GM23338 (cell line): ENCODE data around the gene UBXN11. TPM values are rescaled to one million over a fixed set of nuclear protein-coding genes. Genes with fewer than 3 reads are reported as not detected.

Experiments used
- CREB1 ChIP-seq: fragments of 250-450 bp; sonication (Bioruptor Pico); IDR thresholded peaks from 2 replicates; pipeline ENCODE4 v1.5.0; 2020; ENCODE audit warnings: low read depth, mild to moderate bottlenecking, moderate library complexity
- CTCF ChIP-seq, 2 experiments: fragments of 200-600 bp in 1 of 2; sonication (generic) in 1 of 2; conservative IDR thresholded peaks; 2 replicates each; pipeline versions ENCODE4 v1.5.1 to v1.6.1; 2016 to 2017; ENCODE audit warnings: antibody characterized with exemption in 2 of 2, low read depth in 2 of 2, mild to moderate bottlenecking in 2 of 2, moderate library complexity in 1 of 2
- ETS1 ChIP-seq: IDR thresholded peaks from 2 replicates; pipeline ENCODE4 v1.6.1; 2016; ENCODE audit warnings: antibody characterized with exemption
- EZH2 ChIP-seq: fragments of 200-600 bp; sonication (generic); IDR thresholded peaks from one replicate; pipeline ENCODE4 v1.8.0; 2017; ENCODE audit warnings: antibody characterized with exemption, mild to moderate bottlenecking, low read depth; ENCODE audit not compliant: unreplicated experiment
- STAT1 ChIP-seq: IDR thresholded peaks from one replicate; pipeline ENCODE4 v1.6.1; 2016; ENCODE audit warnings: antibody characterized with exemption; ENCODE audit not compliant: unreplicated experiment
- ZNF114 ChIP-seq: fragments of 250-450 bp; sonication (Bioruptor Pico); IDR thresholded peaks from 2 replicates; pipeline ENCODE4 v1.5.0; 2020; ENCODE audit warnings: mild to moderate bottlenecking, moderate library complexity
- ZNF331 ChIP-seq: fragments of 250-450 bp; sonication (Bioruptor Pico); IDR thresholded peaks from 2 replicates; pipeline ENCODE4 v1.5.0; 2020; ENCODE audit warnings: low read depth, mild to moderate bottlenecking, moderate library complexity
- ZNF462 ChIP-seq: fragments of 250-450 bp; sonication (Bioruptor Pico); IDR thresholded peaks from 2 replicates; pipeline ENCODE4 v1.5.0; 2020; ENCODE audit warnings: mild to moderate bottlenecking, moderate library complexity
- polyA plus RNA-seq: library from polyadenylated mRNA; unstranded; fragments of >200 nt; fragmentation: Nextera tagmentation; extraction: Ambion mirVana; gene quantifications from 2 replicates; pipeline ENCODE4 v1.2.1, GENCODE V29; 2016
- total RNA-seq: library from RNA; depleted of rRNA; stranded (reverse); fragments of >200 nt; shearing (Covaris generic); gene quantifications from 2 replicates; pipeline ENCODE4 v1.2.3, GENCODE V29; 2014

UBXN11 gene
- total and polyA plus RNA-seq, 2 experiments from 2014 or later = 8.0 to 8.3 TPM

GRCh38 chr1:26282401-26282918 lies 24.0 kb downstream of the UBXN11 start (continued):
- TF ChIP-seq ZNF462 (no peak), ZNF331 (CRISPR knock-in tag) (no peak), CREB1 (CRISPR knock-in tag) (no peak), EZH2 (no peak), CTCF (conservative IDR thresholded peaks at IDR 0.05; ENCODE audit: low read depth in 2 of 2) (no peak), STAT1 (no peak), ETS1 (no peak), ZNF114 (CRISPR knock-in tag) (no peak)
